Thyroid gland (tissue), 4 donors: ENCODE results near the gene NUBPL.

Experiments used
- CTCF ChIP-seq, 6 experiments: fragments of 200-600 bp in 3 of 6; fragments of 450-650 bp in 3 of 6; sonication (generic) in 3 of 6; IDR thresholded peaks; one replicate each; pipeline ENCODE4 v1.5.1; 2016 to 2019; ENCODE audit warnings: antibody characterized with exemption in 6 of 6, mild to moderate bottlenecking in 2 of 6, inconsistent platforms in 1 of 6, moderate library complexity in 1 of 6
- POLR2A ChIP-seq, 2 donors: fragments of 450-650 bp; IDR thresholded peaks; one replicate each; pipeline ENCODE4 v1.6.1; 2017; ENCODE audit warnings: antibody characterized with exemption in 2 of 2, mild to moderate bottlenecking in 2 of 2, moderate library complexity in 1 of 2

GRCh38 chr14:31677630-31678029 lies 116.4 kb downstream of the NUBPL start:
- no peak for TF ChIP-seq POLR2A (IDR thresholded peaks at IDR 0.05)
- TF ChIP-seq CTCF (IDR thresholded peaks at IDR 0.05): no peak
